ENCODE results near the gene CDH22. TPM values are rescaled to one million over a fixed set of nuclear protein-coding genes. Genes with fewer than 3 reads are reported as not detected.

The CDH22 gene
- total RNA-seq, 1 experiment from 2014 or later, result not detected

DNA sequence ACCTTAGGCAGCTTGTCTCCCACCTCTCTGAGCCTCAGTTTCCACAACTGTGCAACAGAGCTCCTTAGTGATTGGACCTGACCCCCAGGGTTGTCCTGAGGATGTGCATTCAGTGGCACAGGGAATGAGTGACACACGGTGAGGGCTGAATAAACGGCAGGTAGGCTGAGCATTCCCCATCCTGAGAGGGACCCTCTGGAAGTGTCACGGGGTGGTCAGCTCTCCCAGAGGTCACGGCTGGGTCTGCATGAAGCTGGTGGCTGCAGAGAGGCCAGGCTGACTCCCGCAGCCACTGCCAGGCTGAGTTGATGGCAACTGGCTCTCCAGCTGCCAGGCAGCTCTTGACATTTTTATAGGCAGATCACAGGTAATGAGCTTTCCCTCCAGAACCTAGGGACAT lies 147.6 kb downstream of the CDH22 start:
- ChIA-PET POLR2A (no interaction called here), CTCF (interaction anchor here (0.6 to 1.4 kb wide), 2 partner anchors 11 to 265 kb away, joined by 3 to 4 read pairs; no protein-coding TSS in a partner anchor)
- Mint-ChIP-seq H3K36me3 (ENCODE audit: insufficient read depth, unreplicated experiment) (no peaks in the 10 kb centered on the region), H3K27me3 (ENCODE audit: insufficient read depth, unreplicated experiment) (peaks cover 63% of the 10 kb centered on the region), H3K27ac (ENCODE audit: low read depth, unreplicated experiment) (no peak overlapping the region), H3K4me3 (ENCODE audit: unreplicated experiment) (no peak overlapping the region), H3K9me3 (ENCODE audit: unreplicated experiment) (no peaks in the 10 kb centered on the region), H3K4me1 (ENCODE audit: insufficient read depth, unreplicated experiment) (no peaks in the 10 kb centered on the region)
- no TSS peak for BruUV-seq (replicated peaks)
- DNase-seq (ENCODE audit: unreplicated experiment), result no peak
- TF ChIP-seq, protein P1, sequence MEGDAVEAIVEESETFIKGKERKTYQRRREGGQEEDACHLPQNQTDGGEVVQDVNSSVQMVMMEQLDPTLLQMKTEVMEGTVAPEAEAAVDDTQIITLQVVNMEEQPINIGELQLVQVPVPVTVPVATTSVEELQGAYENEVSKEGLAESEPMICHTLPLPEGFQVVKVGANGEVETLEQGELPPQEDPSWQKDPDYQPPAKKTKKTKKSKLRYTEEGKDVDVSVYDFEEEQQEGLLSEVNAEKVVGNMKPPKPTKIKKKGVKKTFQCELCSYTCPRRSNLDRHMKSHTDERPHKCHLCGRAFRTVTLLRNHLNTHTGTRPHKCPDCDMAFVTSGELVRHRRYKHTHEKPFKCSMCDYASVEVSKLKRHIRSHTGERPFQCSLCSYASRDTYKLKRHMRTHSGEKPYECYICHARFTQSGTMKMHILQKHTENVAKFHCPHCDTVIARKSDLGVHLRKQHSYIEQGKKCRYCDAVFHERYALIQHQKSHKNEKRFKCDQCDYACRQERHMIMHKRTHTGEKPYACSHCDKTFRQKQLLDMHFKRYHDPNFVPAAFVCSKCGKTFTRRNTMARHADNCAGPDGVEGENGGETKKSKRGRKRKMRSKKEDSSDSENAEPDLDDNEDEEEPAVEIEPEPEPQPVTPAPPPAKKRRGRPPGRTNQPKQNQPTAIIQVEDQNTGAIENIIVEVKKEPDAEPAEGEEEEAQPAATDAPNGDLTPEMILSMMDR (IDR thresholded peaks at IDR 0.05; ENCODE audit: unreplicated experiment), result no peak
- intact Hi-C loops (cut with micrococcal nuclease), result no loop called here

DNA sequence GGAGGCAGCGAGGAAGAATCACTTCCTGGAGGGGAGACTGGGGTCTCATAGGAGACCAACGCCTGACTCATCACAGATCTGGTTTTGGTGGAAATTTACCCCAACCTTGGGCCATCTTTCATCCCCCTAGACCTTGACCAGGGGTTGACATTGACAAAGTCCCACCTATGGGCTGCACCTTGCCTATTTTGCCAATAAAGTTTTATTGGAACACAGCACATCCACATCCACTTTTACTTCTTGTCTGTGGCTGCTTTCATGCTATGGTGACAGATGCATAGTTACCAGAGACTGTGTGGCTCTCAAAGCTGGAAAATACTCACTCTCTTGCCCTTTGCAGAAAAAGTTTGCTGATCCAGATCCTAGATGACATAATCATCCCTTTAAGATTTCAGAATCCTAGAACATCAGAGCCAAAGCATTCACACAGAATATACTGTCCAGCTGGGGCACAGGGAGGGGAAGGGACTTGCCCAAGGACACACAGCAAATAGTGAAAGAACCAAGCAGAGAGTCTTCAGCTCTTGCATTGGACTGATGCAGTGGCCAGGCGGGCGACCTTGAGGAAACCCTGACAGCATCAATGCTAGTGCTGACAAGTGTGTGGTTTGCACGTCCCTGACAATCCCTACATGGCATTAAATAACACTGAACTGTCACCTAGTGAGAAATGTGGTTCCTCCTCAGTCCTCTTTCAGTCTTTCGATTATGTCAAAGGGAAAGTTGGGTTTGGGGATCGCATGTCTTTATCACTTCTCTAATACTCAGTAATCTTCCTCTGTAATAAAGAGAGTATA lies 149.0 kb downstream of the CDH22 start:
- Mint-ChIP-seq H3K4me3 (ENCODE audit: unreplicated experiment) (no peak overlapping the region), H3K36me3 (ENCODE audit: insufficient read depth, unreplicated experiment) (no peaks in the 10 kb centered on the region), H3K9me3 (ENCODE audit: unreplicated experiment) (no peaks in the 10 kb centered on the region), H3K27ac (ENCODE audit: low read depth, unreplicated experiment) (no peak overlapping the region), H3K27me3 (ENCODE audit: insufficient read depth, unreplicated experiment) (peaks cover 67% of the 10 kb centered on the region), H3K4me1 (ENCODE audit: insufficient read depth, unreplicated experiment) (no peaks in the 10 kb centered on the region)
- BruUV-seq (replicated peaks), result no TSS peak
- CTCF ChIA-PET, result no interaction called here
- TF ChIP-seq, protein P1 (IDR thresholded peaks at IDR 0.05; ENCODE audit: unreplicated experiment), result no peak
- DNase-seq (ENCODE audit: unreplicated experiment), result no peak
- intact Hi-C loops (cut with micrococcal nuclease), result no loop called here
- POLR2A ChIA-PET, result no interaction called here

DNA sequence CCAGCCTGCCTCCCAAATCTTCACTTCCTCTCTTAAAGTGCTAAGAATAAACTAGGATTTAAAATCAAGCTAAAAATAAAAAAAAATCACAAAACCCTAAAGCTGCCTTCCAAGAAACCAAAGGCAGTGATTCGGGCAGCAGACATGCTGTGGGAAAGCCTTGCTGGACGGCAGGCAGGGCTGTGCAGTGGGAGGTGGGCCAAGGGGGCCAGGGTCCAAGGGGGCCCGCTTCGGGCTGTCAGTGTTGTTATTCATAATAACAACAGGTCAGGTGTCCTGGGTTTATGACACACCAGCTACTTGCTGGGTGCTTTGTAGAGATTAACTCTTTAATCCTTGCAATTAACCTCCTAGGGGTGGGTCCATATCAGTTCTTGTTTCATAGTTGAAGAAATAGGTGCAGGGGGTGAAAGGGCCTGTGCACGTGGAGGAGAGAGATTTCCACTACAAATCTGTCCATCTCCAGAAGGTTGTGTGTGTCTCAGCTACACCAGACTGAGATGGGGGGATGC lies 149.8 kb downstream of the CDH22 start:
- CTCF ChIA-PET, result interaction anchor here (0.6 to 1.1 kb wide), 3 partner anchors 10 to 190 kb away, joined by 3 to 5 read pairs (median 4); no protein-coding TSS in a partner anchor
- POLR2A ChIA-PET, result interaction anchor here (0.8 kb wide), 2 partner anchors 17 to 39 kb away, joined by 3 to 5 read pairs; no protein-coding TSS in a partner anchor

DNA sequence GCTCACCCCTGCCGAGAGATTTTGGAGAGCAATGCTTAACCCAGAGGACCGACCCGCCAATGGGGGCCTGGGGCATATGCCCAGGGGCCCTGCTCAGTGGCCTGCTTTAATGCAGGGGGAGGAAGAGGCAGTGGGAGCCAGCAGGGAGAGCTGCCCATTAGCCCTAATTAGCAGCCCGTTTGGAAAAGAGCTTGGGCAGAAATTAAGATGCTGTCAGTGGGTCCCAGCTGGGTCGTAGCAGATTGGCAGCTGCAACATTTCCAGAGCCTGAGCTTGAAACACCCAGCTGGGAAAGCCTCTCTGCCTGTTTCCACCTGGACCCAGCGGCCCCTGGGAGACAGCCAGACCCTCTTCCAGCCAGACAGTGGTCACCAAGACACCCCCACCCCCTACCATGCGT lies 150.7 kb downstream of the CDH22 start:
- POLR2A ChIA-PET, result no interaction called here
- intact Hi-C loops (cut with micrococcal nuclease), result no loop called here
- H3K27me3 Mint-ChIP-seq (ENCODE audit: insufficient read depth, unreplicated experiment), result peaks cover 51% of the 10 kb centered on the region

More for the DNA sequence above, 149.8 kb downstream of the CDH22 start:
- Mint-ChIP-seq H3K4me1 (ENCODE audit: insufficient read depth, unreplicated experiment) (no peaks in the 10 kb centered on the region), H3K27me3 (ENCODE audit: insufficient read depth, unreplicated experiment) (peaks cover 60% of the 10 kb centered on the region), H3K27ac (ENCODE audit: low read depth, unreplicated experiment) (no peak overlapping the region), H3K36me3 (ENCODE audit: insufficient read depth, unreplicated experiment) (no peaks in the 10 kb centered on the region), H3K9me3 (ENCODE audit: unreplicated experiment) (no peaks in the 10 kb centered on the region), H3K4me3 (ENCODE audit: unreplicated experiment) (no peak overlapping the region)
- DNase-seq (ENCODE audit: unreplicated experiment), result no peak
- no TSS peak for BruUV-seq (replicated peaks)
- intact Hi-C loops (cut with micrococcal nuclease), result no loop called here
- TF ChIP-seq, protein P1 (IDR thresholded peaks at IDR 0.05; ENCODE audit: unreplicated experiment), result no peak

More for the DNA sequence above, 150.7 kb downstream of the CDH22 start:
- BruUV-seq (replicated peaks), result no TSS peak
- TF ChIP-seq, protein P1 (IDR thresholded peaks at IDR 0.05; ENCODE audit: unreplicated experiment), result no peak
- Mint-ChIP-seq H3K4me1 (ENCODE audit: insufficient read depth, unreplicated experiment) (no peaks in the 10 kb centered on the region), H3K9me3 (ENCODE audit: unreplicated experiment) (no peaks in the 10 kb centered on the region), H3K36me3 (ENCODE audit: insufficient read depth, unreplicated experiment) (no peaks in the 10 kb centered on the region), H3K4me3 (ENCODE audit: unreplicated experiment) (no peak overlapping the region), H3K27ac (ENCODE audit: low read depth, unreplicated experiment) (no peak overlapping the region)
- CTCF ChIA-PET, result interaction anchor here (0.5 to 1.5 kb wide), 6 partner anchors 13 to 1145 kb away, joined by 3 to 5 read pairs (median 4); no protein-coding TSS in a partner anchor
- DNase-seq (ENCODE audit: unreplicated experiment), result no peak
